Retinal pigment epithelial cell (primary cell): ENCODE measurements around the gene GH1.
A peak's percentile ranks its signal among the peaks of the same experiment; 100 is the strongest.
"Not testable (repeated sequence)": the region's sequence is repeated elsewhere in the genome, so short reads cannot be mapped to it uniquely, and the experiment has no call there.

Experiments
- DNase-seq: peaks from one replicate; pipeline ENCODE4 v3.0.0-alpha.2; 2010; ENCODE audit warnings: low read depth
- H3K4me3 ChIP-seq: 2 replicates; pipeline ENCODE4 v1.5.1; 2011; ENCODE audit warnings: mild to moderate bottlenecking, low read length, control low read depth, moderate library complexity
- CTCF ChIP-seq: conservative IDR thresholded peaks from 2 replicates; pipeline ENCODE4 v1.5.1; 2011; ENCODE audit warnings: low read depth, low read length, control low read depth, inconsistent platforms

GH1 gene

GRCh38 chr17:63871646-63872365 is 46.8 kb downstream of the GH1 start:
- not testable (repeated sequence) for H3K4me3 ChIP-seq, DNase-seq

DNA sequence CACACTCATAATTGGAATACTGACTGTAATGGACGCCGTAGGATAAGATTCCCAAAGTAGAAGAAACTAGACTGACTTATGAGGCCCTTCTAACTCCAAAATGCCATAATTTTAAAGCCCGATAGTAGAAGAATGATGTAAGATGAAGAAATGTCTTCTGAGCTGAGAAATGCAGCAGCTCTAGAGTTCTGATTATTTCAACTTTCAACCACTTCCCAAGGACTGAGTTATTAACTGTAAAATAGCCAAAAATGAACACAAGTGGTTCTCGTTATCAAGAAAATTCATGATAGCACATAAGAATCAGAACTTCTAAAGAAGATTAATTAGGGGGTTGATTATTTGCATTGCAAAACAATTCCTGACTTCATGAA is 48.4 kb downstream of the GH1 start:
- not testable (repeated sequence) for DNase-seq, H3K4me3 ChIP-seq

GRCh38 chr17:63869491-63870291 is 48.9 kb downstream of the GH1 start:
- peak; percentile 37 for TF ChIP-seq CTCF
- H3K4me3 ChIP-seq, DNase-seq: not testable (repeated sequence)
